Coronary artery (tissue), 2 donors: ENCODE data around the gene SCAF1.

Experiments used
- DNase-seq: peaks from one replicate; pipeline ENCODE4 v3.0.0-alpha.2; 2017; ENCODE audit warnings: low spot score
- H3K27ac ChIP-seq, 2 donors: fragments of 200-600 bp; sonication (generic); one replicate each; pipeline ENCODE4 v1.5.1; 2016 to 2019
- H3K4me3 ChIP-seq: fragments of 200-600 bp; sonication (generic); 2 replicates; pipeline ENCODE4 v1.5.1; 2016; ENCODE audit warnings: mild to moderate bottlenecking, moderate library complexity
- TF ChIP-seq, protein P1 (sequence below): fragments of 200-600 bp; sonication (generic); IDR thresholded peaks from one replicate; pipeline ENCODE4 v1.5.1; 2019; ENCODE audit warnings: antibody characterized with exemption

Gene SCAF1

DNA sequence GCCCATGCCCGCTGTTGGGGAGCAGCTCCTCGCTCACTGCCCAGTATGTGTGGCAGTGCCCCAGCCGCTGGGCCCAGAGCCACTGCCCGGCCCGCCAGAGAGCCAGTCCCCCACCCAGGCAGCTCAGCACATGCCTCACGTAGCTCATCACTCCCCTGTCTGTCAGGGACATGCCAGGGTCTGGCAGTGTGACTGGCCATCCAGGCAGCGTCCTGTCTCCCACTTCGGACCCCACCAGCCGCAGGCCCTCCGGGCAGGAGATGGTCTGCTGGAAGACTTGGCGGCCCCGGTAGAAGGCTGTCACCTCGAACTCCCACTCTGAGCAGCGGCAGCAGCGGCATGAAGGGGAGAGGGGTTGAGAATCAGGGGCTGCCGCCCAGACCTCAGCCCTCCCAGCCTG lies 20.0 kb downstream of the SCAF1 start:
- H3K27ac ChIP-seq = no peak overlapping the region
- no peak for DNase-seq
- TF ChIP-seq, protein P1, sequence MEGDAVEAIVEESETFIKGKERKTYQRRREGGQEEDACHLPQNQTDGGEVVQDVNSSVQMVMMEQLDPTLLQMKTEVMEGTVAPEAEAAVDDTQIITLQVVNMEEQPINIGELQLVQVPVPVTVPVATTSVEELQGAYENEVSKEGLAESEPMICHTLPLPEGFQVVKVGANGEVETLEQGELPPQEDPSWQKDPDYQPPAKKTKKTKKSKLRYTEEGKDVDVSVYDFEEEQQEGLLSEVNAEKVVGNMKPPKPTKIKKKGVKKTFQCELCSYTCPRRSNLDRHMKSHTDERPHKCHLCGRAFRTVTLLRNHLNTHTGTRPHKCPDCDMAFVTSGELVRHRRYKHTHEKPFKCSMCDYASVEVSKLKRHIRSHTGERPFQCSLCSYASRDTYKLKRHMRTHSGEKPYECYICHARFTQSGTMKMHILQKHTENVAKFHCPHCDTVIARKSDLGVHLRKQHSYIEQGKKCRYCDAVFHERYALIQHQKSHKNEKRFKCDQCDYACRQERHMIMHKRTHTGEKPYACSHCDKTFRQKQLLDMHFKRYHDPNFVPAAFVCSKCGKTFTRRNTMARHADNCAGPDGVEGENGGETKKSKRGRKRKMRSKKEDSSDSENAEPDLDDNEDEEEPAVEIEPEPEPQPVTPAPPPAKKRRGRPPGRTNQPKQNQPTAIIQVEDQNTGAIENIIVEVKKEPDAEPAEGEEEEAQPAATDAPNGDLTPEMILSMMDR = no peak
- H3K4me3 ChIP-seq = no peak overlapping the region

DNA sequence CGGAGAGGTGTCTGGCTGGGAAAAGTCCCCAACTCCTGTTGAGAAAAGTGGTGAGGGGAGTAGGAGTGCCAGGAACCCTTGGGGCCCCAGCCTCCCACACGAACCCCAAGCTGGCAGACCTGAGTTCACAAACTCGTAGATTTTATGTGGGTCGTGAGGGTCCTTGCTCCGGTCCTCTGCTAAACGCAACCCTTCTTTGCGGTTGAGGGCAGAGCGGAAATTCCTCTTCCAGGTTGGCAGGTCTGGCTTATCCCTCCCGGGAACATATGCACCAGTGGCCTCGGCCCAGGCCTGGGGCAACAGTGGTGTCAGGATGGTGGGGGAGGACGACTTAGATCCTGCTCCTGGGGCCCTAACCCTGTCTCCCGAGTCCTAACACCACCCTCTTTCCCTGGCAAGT lies 21.2 kb downstream of the SCAF1 start:
- TF ChIP-seq, protein P1 = no peak
- no peak for DNase-seq
- no peak overlapping the region for H3K4me3 ChIP-seq
- H3K27ac ChIP-seq = no peak overlapping the region

DNA sequence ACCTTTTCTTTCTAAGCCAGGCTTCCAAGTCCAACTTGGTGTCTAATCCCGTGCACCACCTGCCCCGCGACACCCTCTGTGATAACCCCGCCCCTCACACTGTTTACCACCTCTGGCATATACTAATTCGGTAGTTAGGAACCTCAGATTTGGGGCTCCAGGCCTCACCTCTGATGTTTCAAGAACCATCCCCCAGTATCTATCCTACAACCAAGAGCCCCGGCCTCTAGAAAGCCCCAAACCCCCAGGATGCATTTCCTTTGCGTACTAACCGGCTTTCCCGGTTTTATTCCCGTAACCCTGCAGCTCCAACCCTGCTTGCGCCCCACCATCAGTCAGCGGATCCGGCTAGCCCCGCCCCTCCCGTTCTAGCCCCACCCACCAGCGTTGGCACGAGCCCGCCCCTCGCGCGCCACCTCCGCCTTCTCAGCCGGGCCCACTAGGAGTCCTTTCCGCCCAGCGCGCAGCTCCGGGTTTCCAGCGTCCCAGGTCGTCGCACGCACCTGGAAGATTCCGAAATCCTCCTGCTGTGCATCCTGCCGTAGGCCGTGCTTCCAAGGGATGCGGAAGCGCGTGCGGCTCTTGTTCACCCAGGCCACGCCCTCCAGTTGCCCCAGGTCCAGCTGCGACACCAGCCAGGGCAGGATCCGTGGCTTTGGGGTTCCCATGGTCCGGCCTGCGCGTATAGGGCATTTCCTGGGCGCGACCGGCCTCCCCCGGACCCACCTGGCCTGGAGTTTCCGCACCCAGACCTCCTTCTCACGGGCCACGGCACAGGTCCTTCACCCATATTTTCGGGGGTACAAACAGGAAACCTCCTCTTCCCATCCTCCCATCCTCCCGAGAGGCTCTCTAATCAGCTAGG lies 22.4 kb downstream of the SCAF1 start:
- TF ChIP-seq, protein P1 = no peak
- H3K27ac ChIP-seq = peak overlapping the region; percentile 75 to 98
- peak; percentile 92 for DNase-seq
- H3K4me3 ChIP-seq = peak overlapping the region; percentile 95

DNA sequence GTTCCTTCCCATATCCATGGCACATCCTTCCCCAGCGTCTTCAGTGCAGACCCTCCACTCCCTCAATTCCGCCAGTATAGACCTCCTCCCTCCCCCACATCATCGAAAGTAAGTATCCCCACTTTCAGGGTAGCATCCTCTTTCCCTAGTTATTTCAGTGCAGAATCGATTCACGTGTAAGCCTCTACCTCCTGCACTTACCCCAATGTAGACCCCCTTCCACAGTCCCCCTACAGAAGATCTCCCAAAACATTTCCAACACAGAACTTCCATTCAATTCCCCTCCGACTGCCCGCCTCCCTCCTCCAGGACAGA lies 23.0 kb downstream of the SCAF1 start:
- TF ChIP-seq, protein P1 = no peak
- peak overlapping the region; percentile 95 for H3K4me3 ChIP-seq
- DNase-seq = no peak
- H3K27ac ChIP-seq = peak overlapping the region; percentile 75 to 98

DNA sequence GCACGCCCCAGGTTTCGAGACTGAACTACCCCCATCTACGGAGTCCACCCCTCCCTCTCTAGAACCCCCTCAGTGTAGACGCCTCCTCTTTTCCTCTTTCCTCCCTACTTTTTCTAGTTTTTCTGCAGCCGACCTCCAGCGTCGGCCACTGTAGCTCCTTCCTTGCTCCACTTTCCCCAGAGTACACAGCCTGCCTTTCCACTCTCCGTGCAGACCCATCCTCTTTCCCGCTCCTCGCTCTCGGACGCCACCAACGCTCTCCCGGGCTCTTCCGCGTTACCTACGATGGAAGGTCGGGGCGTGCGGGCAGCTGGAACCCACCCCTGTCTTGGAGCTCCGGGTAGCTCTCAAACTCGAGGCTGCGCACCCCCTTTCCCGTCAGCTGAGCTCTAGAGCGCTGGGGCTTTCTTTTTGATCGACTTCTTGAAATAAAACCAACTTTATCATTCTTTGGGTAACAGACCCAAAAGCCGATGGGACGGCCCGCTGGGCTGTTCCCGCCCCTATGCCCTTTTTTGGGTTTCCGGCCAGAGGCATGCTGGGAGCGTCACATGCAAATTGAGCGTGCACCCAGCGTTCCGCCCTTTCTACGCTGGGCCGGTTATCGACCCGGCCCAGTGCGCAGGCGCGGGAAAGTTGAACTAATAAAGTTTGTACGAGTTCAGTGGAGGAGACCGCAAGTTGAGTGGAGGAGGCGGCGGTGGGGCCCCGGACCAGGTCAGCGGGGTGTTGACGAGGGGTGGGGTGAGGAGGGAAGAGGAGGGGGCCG lies 23.5 kb downstream of the SCAF1 start, which contains the start of the genes BCL2L12 and IRF3:
TSS of gene BCL2L12 (plus strand) at position 583 of the 769 bp plus-strand sequence. CDS start 760 bp downstream, outside the sequence.
TSS of gene IRF3 (minus strand) at position 507 of the 769 bp plus-strand sequence. CDS start 1,019 bp downstream, outside the sequence.
- DNase-seq = peak; percentile 98
- peak within 1 kb of the TSS; percentile 75 to 98 for H3K27ac ChIP-seq
- TF ChIP-seq, protein P1 = no peak
- peak within 1 kb of the TSS; percentile 95 for H3K4me3 ChIP-seq

DNA sequence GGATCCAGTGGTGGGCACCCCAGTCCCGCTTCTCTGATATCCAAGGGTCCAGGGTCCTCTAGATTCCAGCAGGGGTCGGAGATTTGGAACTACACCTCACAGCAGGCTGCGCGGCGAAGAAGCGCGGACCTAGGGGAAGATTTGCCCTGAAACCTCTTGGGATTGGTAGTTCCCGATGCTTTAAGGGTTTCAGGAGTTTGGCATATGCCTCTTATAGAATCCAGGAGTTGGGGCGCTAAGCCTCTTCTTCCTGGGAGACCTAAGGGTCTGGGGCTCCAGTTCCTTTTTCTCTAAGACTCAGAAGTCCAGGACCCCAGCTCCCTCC lies 24.1 kb downstream of the SCAF1 start:
- no peak for DNase-seq
- peak overlapping the region; percentile 95 for H3K4me3 ChIP-seq
- H3K27ac ChIP-seq = peak overlapping the region; percentile 75 to 98
- TF ChIP-seq, protein P1 = no peak
